Measurements from ENCODE around the gene MOK. TPM values are rescaled to one million over a fixed set of nuclear protein-coding genes. Genes with fewer than 3 reads are reported as not detected.

The MOK gene
- total RNA-seq, 1 experiment from 2014 or later = 2.0 TPM

GRCh38 chr14:102314242-102315011 lies 9.5 kb upstream of the MOK start:
- POLR2A ChIA-PET = interaction anchor here (1.1 kb wide), 2 partner anchors 49 to 268 kb away, joined by 3 read pairs; no protein-coding TSS in a partner anchor
- CTCF ChIA-PET = interaction anchor here (0.5 to 3.6 kb wide), 38 partner anchors 9 to 381 kb away, joined by 3 to 33 read pairs (median 4); partner anchors contain the start of genes CINP, MOK and TECPR2

More at GRCh38 chr14:102314242-102315011, 9.5 kb upstream of the MOK start:
- Mint-ChIP-seq H3K4me3 (peak overlapping the region; percentile 86), H3K9me3 (no peaks in the 10 kb centered on the region), H3K4me1 (peaks cover 44% of the 10 kb centered on the region), H3K36me3 (no peaks in the 10 kb centered on the region), H3K27ac (no peak overlapping the region), H3K27me3 (ENCODE audit: low read depth) (peaks cover 25% of the 10 kb centered on the region)
- TF ChIP-seq HMGA2 (CRISPR knock-in tag; IDR thresholded peaks at IDR 0.05) = no peak
- TF ChIP-seq EMX1 (CRISPR knock-in tag; IDR thresholded peaks at IDR 0.05) = no peak
- TF ChIP-seq HMGXB4 (CRISPR knock-in tag; IDR thresholded peaks at IDR 0.05) = peak; percentile 57
- TF ChIP-seq, protein P1, sequence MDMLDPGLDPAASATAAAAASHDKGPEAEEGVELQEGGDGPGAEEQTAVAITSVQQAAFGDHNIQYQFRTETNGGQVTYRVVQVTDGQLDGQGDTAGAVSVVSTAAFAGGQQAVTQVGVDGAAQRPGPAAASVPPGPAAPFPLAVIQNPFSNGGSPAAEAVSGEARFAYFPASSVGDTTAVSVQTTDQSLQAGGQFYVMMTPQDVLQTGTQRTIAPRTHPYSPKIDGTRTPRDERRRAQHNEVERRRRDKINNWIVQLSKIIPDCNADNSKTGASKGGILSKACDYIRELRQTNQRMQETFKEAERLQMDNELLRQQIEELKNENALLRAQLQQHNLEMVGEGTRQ (CRISPR knock-in tag; IDR thresholded peaks at IDR 0.05) = peak; percentile 70
- TF ChIP-seq MXD4 (CRISPR knock-in tag; IDR thresholded peaks at IDR 0.05; ENCODE audit: borderline replicate concordance) = no peak
- no peak for TF ChIP-seq ARID4B (CRISPR knock-in tag; IDR thresholded peaks at IDR 0.05; ENCODE audit: borderline replicate concordance)
- TF ChIP-seq, protein P2, sequence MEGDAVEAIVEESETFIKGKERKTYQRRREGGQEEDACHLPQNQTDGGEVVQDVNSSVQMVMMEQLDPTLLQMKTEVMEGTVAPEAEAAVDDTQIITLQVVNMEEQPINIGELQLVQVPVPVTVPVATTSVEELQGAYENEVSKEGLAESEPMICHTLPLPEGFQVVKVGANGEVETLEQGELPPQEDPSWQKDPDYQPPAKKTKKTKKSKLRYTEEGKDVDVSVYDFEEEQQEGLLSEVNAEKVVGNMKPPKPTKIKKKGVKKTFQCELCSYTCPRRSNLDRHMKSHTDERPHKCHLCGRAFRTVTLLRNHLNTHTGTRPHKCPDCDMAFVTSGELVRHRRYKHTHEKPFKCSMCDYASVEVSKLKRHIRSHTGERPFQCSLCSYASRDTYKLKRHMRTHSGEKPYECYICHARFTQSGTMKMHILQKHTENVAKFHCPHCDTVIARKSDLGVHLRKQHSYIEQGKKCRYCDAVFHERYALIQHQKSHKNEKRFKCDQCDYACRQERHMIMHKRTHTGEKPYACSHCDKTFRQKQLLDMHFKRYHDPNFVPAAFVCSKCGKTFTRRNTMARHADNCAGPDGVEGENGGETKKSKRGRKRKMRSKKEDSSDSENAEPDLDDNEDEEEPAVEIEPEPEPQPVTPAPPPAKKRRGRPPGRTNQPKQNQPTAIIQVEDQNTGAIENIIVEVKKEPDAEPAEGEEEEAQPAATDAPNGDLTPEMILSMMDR (IDR thresholded peaks at IDR 0.05) = peak; percentile 95
- peak; percentile 88 for TF ChIP-seq MAX (CRISPR knock-in tag; IDR thresholded peaks at IDR 0.05)
- TF ChIP-seq, protein P3, sequence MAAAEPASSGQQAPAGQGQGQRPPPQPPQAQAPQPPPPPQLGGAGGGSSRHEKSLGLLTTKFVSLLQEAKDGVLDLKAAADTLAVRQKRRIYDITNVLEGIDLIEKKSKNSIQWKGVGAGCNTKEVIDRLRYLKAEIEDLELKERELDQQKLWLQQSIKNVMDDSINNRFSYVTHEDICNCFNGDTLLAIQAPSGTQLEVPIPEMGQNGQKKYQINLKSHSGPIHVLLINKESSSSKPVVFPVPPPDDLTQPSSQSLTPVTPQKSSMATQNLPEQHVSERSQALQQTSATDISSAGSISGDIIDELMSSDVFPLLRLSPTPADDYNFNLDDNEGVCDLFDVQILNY (CRISPR knock-in tag; IDR thresholded peaks at IDR 0.05) = peak; percentile 37; the same call in 1 of the 2 replicates
- peak; percentile 78; the same call in 1 of the 2 replicates for TF ChIP-seq RELA (CRISPR knock-in tag; IDR thresholded peaks at IDR 0.05; ENCODE audit: borderline replicate concordance)
- TF ChIP-seq, protein P4, sequence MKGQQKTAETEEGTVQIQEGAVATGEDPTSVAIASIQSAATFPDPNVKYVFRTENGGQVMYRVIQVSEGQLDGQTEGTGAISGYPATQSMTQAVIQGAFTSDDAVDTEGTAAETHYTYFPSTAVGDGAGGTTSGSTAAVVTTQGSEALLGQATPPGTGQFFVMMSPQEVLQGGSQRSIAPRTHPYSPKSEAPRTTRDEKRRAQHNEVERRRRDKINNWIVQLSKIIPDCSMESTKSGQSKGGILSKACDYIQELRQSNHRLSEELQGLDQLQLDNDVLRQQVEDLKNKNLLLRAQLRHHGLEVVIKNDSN (CRISPR knock-in tag; IDR thresholded peaks at IDR 0.05) = peak; percentile 60; the same call in 1 of the 2 replicates
- peak; percentile 62; the same call in 1 of the 2 replicates for TF ChIP-seq ESRRA (CRISPR knock-in tag; IDR thresholded peaks at IDR 0.05; ENCODE audit: borderline replicate concordance)
- TF ChIP-seq ETV6 (CRISPR knock-in tag; IDR thresholded peaks at IDR 0.05) = peak; percentile 76
- TF ChIP-seq ZNF423 (CRISPR knock-in tag; IDR thresholded peaks at IDR 0.05) = peak; percentile 81
- TF ChIP-seq GABPB1 (CRISPR knock-in tag; IDR thresholded peaks at IDR 0.05) = peak; percentile 47; the same call in 1 of the 2 replicates
- peak; percentile 60; the same call in 1 of the 2 replicates for TF ChIP-seq CREM (CRISPR knock-in tag; IDR thresholded peaks at IDR 0.05)
- 0 out of 2 replicates have a peak, but pooled peaks have one; percentile 25 for TF ChIP-seq ZNF219 (CRISPR knock-in tag; IDR thresholded peaks at IDR 0.05; ENCODE audit: borderline replicate concordance)
- TF ChIP-seq KAT7 (CRISPR knock-in tag; IDR thresholded peaks at IDR 0.05; ENCODE audit: borderline replicate concordance) = no peak
- ATAC-seq (peak; percentile 29), DNase-seq (ENCODE audit: low spot score) (peak; percentile 81)

Measured in WTC11 (cell line).